ENCODE data around the gene CYTH2.

GRCh38 chr19:48461982-48462655, 7.0 kb upstream of the CYTH2 start:
- TF ChIP-seq CTCF (IDR thresholded peaks at IDR 0.05; ENCODE audit: low read length) (no peak), EZH2phosphoT487 (IDR thresholded peaks at IDR 0.05; ENCODE audit: low read length) (no peak), EZH2 (optimal IDR thresholded peaks at IDR 0.05; ENCODE audit: low read depth, low read length) (no peak)

All from MM.1S (cell line).